Neural cell (in vitro differentiated cells): Measurements from ENCODE around the gene PDE4D.

ENCODE experiments used
- CTCF ChIP-seq: fragments of 450-650 bp; IDR thresholded peaks from 2 replicates; pipeline ENCODE4 v1.5.1; 2014; ENCODE audit warnings: antibody characterized with exemption, mild to moderate bottlenecking, moderate library complexity; ENCODE audit not compliant: poor library complexity, severe bottlenecking
- EZH2 ChIP-seq: fragments of 200-600, 300-800 bp; shearing (Covaris generic), sonication (generic); IDR thresholded peaks from 2 replicates; pipeline ENCODE4 v1.6.1; 2014; ENCODE audit warnings: antibody characterized with exemption, low read length, borderline replicate concordance, mild to moderate bottlenecking; ENCODE audit not compliant: insufficient read depth, poor library complexity, severe bottlenecking
- MXI1 ChIP-seq: fragments of 450-650 bp; conservative IDR thresholded peaks from 2 replicates; pipeline ENCODE4 v1.6.1; 2014; ENCODE audit warnings: antibody characterized with exemption, mild to moderate bottlenecking; ENCODE audit not compliant: poor library complexity, severe bottlenecking
- POLR2AphosphoS5 ChIP-seq: IDR thresholded peaks from 2 replicates; pipeline ENCODE4 v1.6.1; 2012
- REST ChIP-seq: IDR thresholded peaks from 2 replicates; pipeline ENCODE4 v1.6.1; 2012; ENCODE audit warnings: borderline replicate concordance

- TF ChIP-seq EZH2 = no peak
- TF ChIP-seq CTCF = no peak
- TF ChIP-seq POLR2AphosphoS5 = no peak
- TF ChIP-seq MXI1 = no peak
- TF ChIP-seq REST = no peak
Measured at GRCh38 chr5:59049095-59049494, 844.4 kb downstream of the PDE4D start.
